ENCODE results near the gene ANK3. TPM values are rescaled to one million over a fixed set of nuclear protein-coding genes. Genes with fewer than 3 reads are reported as not detected.

ANK3 gene
- total RNA-seq, 1 donor from 2014 or later: 4.0 TPM

- DNase-seq: no peak
- CTCF ChIA-PET: no interaction called here
Measured at GRCh38 chr10:59991661-59992060, 398.0 kb downstream of the ANK3 start.

GRCh38 chr10:59991117-59991516 lies 398.6 kb downstream of the ANK3 start:
- intact Hi-C loops (cut with micrococcal nuclease): no loop called here
- ChIA-PET CTCF (no interaction called here), POLR2A (interaction anchor here (0.7 kb wide), 1 partner anchor 1908 kb away, joined by 6 read pairs; no protein-coding TSS in a partner anchor)
- H3K4me3 Mint-ChIP-seq: peak overlapping the region; percentile 6
- DNase-seq (no peak), ATAC-seq (ENCODE audit: low read depth) (no peak)
- no peaks in the 10 kb centered on the region for H3K9me3 Mint-ChIP-seq
- H3K27ac Mint-ChIP-seq: no peak overlapping the region
- H3K27me3 Mint-ChIP-seq: no peaks in the 10 kb centered on the region
- no peaks in the 10 kb centered on the region for H3K36me3 Mint-ChIP-seq (ENCODE audit: low read depth)
- H3K4me1 Mint-ChIP-seq: peaks cover 12% of the 10 kb centered on the region
- TF ChIP-seq CTCF (IDR thresholded peaks at IDR 0.05): no peak

More at GRCh38 chr10:59991661-59992060, 398.0 kb downstream of the ANK3 start:
- intact Hi-C loops (cut with micrococcal nuclease): no loop called here
- POLR2A ChIA-PET: interaction anchor here (0.7 kb wide), 1 partner anchor 1907 kb away, joined by 6 read pairs; no protein-coding TSS in a partner anchor
- H3K4me3 Mint-ChIP-seq: peak overlapping the region; percentile 74
- no peaks in the 10 kb centered on the region for H3K36me3 Mint-ChIP-seq (ENCODE audit: low read depth)
- no peaks in the 10 kb centered on the region for H3K27me3 Mint-ChIP-seq
- TF ChIP-seq CTCF (IDR thresholded peaks at IDR 0.05): no peak
- H3K4me1 Mint-ChIP-seq: peaks cover 12% of the 10 kb centered on the region
- peak; percentile 99 for ATAC-seq (ENCODE audit: low read depth)
- no peaks in the 10 kb centered on the region for H3K9me3 Mint-ChIP-seq
- peak overlapping the region; percentile 7 for H3K27ac Mint-ChIP-seq

GRCh38 chr10:59985639-59986038 lies 404.0 kb downstream of the ANK3 start:
- H3K4me1 Mint-ChIP-seq: no peaks in the 10 kb centered on the region
- CTCF ChIA-PET: no interaction called here
- H3K9me3 Mint-ChIP-seq: no peaks in the 10 kb centered on the region
- H3K27ac Mint-ChIP-seq: no peak overlapping the region
- DNase-seq (no peak), ATAC-seq (ENCODE audit: low read depth) (no peak)
- no peaks in the 10 kb centered on the region for H3K36me3 Mint-ChIP-seq (ENCODE audit: low read depth)
- no peak overlapping the region for H3K4me3 Mint-ChIP-seq
- no peaks in the 10 kb centered on the region for H3K27me3 Mint-ChIP-seq
- POLR2A ChIA-PET: no interaction called here
- no peak for TF ChIP-seq CTCF (IDR thresholded peaks at IDR 0.05)
- intact Hi-C loops (cut with micrococcal nuclease): no loop called here

- DNase-seq (no peak), ATAC-seq (ENCODE audit: low read depth) (no peak)
- POLR2A ChIA-PET: interaction anchor here (0.6 kb wide), 2 partner anchors 16 to 35 kb away, joined by 3 to 4 read pairs; no protein-coding TSS in a partner anchor
- Mint-ChIP-seq H3K4me1 (no peaks in the 10 kb centered on the region), H3K27ac (no peak overlapping the region), H3K27me3 (no peaks in the 10 kb centered on the region), H3K4me3 (no peak overlapping the region), H3K9me3 (no peaks in the 10 kb centered on the region), H3K36me3 (ENCODE audit: low read depth) (no peaks in the 10 kb centered on the region)
- CTCF ChIA-PET: no interaction called here
- intact Hi-C loops (cut with micrococcal nuclease): no loop called here
- no peak for TF ChIP-seq CTCF (IDR thresholded peaks at IDR 0.05)
Measured at GRCh38 chr10:59984415-59984814, 405.3 kb downstream of the ANK3 start.

GRCh38 chr10:59980356-59980755 lies 409.3 kb downstream of the ANK3 start:
- POLR2A ChIA-PET: no interaction called here
- no peak overlapping the region for H3K27ac Mint-ChIP-seq
- TF ChIP-seq CTCF (IDR thresholded peaks at IDR 0.05): no peak

More at GRCh38 chr10:59980356-59980755, 409.3 kb downstream of the ANK3 start:
- no peaks in the 10 kb centered on the region for H3K27me3 Mint-ChIP-seq
- peaks cover 14% of the 10 kb centered on the region for H3K9me3 Mint-ChIP-seq
- CTCF ChIA-PET: no interaction called here
- no peak overlapping the region for H3K4me3 Mint-ChIP-seq
- DNase-seq (no peak), ATAC-seq (ENCODE audit: low read depth) (no peak)
- intact Hi-C loops (cut with micrococcal nuclease): no loop called here
- H3K36me3 Mint-ChIP-seq (ENCODE audit: low read depth): peaks cover 4% of the 10 kb centered on the region
- no peaks in the 10 kb centered on the region for H3K4me1 Mint-ChIP-seq

All from activated B cell treated with CpG ODN at 0.5 μM for 24 hours (primary cell).